ACC112 (cell line): ENCODE results near the gene OSBPL9.

Experiments
- H2AFZ ChIP-seq: fragments of 200-600 bp; sonication (generic); one replicate; pipeline ENCODE4 v1.6.0; 2017; ENCODE audit warnings: antibody characterized with exemption, low read length; ENCODE audit not compliant: unreplicated experiment
- H3K27ac ChIP-seq: fragments of 200-600 bp; sonication (generic); 2 replicates; pipeline ENCODE4 v1.5.1; 2014; ENCODE audit warnings: low read depth, mild to moderate bottlenecking, antibody characterized with exemption, low read length, moderate library complexity
- H3K27me3 ChIP-seq: fragments of 200-600 bp; sonication (generic); 2 replicates; pipeline ENCODE4 v1.6.1; 2014; ENCODE audit warnings: mild to moderate bottlenecking, antibody characterized with exemption, low read length, moderate library complexity, mixed read lengths; ENCODE audit not compliant: insufficient read depth
- H3K36me3 ChIP-seq: fragments of 200-600 bp; sonication (generic); 2 replicates; pipeline ENCODE4 v1.6.1; 2016; ENCODE audit warnings: mild to moderate bottlenecking, antibody characterized with exemption, low read length, moderate library complexity, mixed read lengths; ENCODE audit not compliant: insufficient read depth
- H3K4me1 ChIP-seq: fragments of 200-600 bp; sonication (generic); one replicate; pipeline ENCODE4 v1.6.1; 2016; ENCODE audit warnings: low read length, mixed read lengths; ENCODE audit not compliant: insufficient read depth, unreplicated experiment, control insufficient read depth
- H3K4me3 ChIP-seq: fragments of 200-600 bp; sonication (generic); 2 replicates; pipeline ENCODE4 v1.5.1; 2014; ENCODE audit warnings: mild to moderate bottlenecking, low read depth, low read length
- H3K79me2 ChIP-seq: fragments of 200-600 bp; sonication (generic); one replicate; pipeline ENCODE4 v1.6.0; 2016; ENCODE audit warnings: low read length; ENCODE audit not compliant: control insufficient read depth, unreplicated experiment, insufficient read depth

The OSBPL9 gene

GRCh38 chr1:51664421-51665240 is 47.7 kb downstream of the OSBPL9 start:
- H3K27ac ChIP-seq, result no peak overlapping the region
- H3K36me3 ChIP-seq, result no peaks in the 10 kb centered on the region
- H3K79me2 ChIP-seq, result peaks cover 16% of the 10 kb centered on the region
- peaks cover 24% of the 10 kb centered on the region for H3K4me1 ChIP-seq
- H3K4me3 ChIP-seq, result no peak overlapping the region
- H2AFZ ChIP-seq, result no peak overlapping the region
- no peaks in the 10 kb centered on the region for H3K27me3 ChIP-seq

GRCh38 chr1:51666478-51666877 is 49.6 kb downstream of the OSBPL9 start:
- Histone ChIP-seq H3K4me1 (peaks cover 21% of the 10 kb centered on the region), H3K27me3 (no peaks in the 10 kb centered on the region), H3K27ac (peak overlapping the region; percentile 41; the same call in 1 of the 2 replicates), H3K79me2 (peaks cover 20% of the 10 kb centered on the region), H3K4me3 (no peak overlapping the region), H2AFZ (no peak overlapping the region), H3K36me3 (no peaks in the 10 kb centered on the region)

- Histone ChIP-seq H3K27me3 (no peaks in the 10 kb centered on the region), H2AFZ (no peak overlapping the region), H3K79me2 (peaks cover 15% of the 10 kb centered on the region), H3K36me3 (no peaks in the 10 kb centered on the region), H3K27ac (no peak overlapping the region), H3K4me3 (no peak overlapping the region), H3K4me1 (peaks cover 23% of the 10 kb centered on the region)
Measured at GRCh38 chr1:51667561-51667960, 50.7 kb downstream of the OSBPL9 start.

- Histone ChIP-seq H3K27me3 (no peaks in the 10 kb centered on the region), H3K79me2 (peaks cover 15% of the 10 kb centered on the region), H3K36me3 (no peaks in the 10 kb centered on the region), H2AFZ (no peak overlapping the region), H3K4me1 (peaks cover 24% of the 10 kb centered on the region), H3K4me3 (no peak overlapping the region), H3K27ac (no peak overlapping the region)
Measured at GRCh38 chr1:51669272-51669671, 52.4 kb downstream of the OSBPL9 start.

GRCh38 chr1:51669816-51670215 is 52.9 kb downstream of the OSBPL9 start:
- no peak overlapping the region for H2AFZ ChIP-seq
- no peak overlapping the region for H3K4me3 ChIP-seq
- H3K27ac ChIP-seq, result no peak overlapping the region
- peaks cover 24% of the 10 kb centered on the region for H3K4me1 ChIP-seq
- peaks cover 15% of the 10 kb centered on the region for H3K79me2 ChIP-seq
- H3K36me3 ChIP-seq, result no peaks in the 10 kb centered on the region
- H3K27me3 ChIP-seq, result no peaks in the 10 kb centered on the region

- no peak overlapping the region for H2AFZ ChIP-seq
- no peak overlapping the region for H3K4me3 ChIP-seq
- H3K4me1 ChIP-seq, result peaks cover 27% of the 10 kb centered on the region
- peak overlapping the region; percentile 65 for H3K27ac ChIP-seq
- no peaks in the 10 kb centered on the region for H3K36me3 ChIP-seq
- H3K27me3 ChIP-seq, result no peaks in the 10 kb centered on the region
- H3K79me2 ChIP-seq, result peaks cover 15% of the 10 kb centered on the region
Measured at GRCh38 chr1:51671527-51672325, 54.8 kb downstream of the OSBPL9 start.

GRCh38 chr1:51673279-51673678 is 56.4 kb downstream of the OSBPL9 start:
- Histone ChIP-seq H3K27me3 (no peaks in the 10 kb centered on the region), H3K27ac (no peak overlapping the region), H3K4me1 (peaks cover 27% of the 10 kb centered on the region), H3K36me3 (no peaks in the 10 kb centered on the region), H3K4me3 (no peak overlapping the region), H3K79me2 (peaks cover 4% of the 10 kb centered on the region), H2AFZ (no peak overlapping the region)

- Histone ChIP-seq H3K27me3 (no peaks in the 10 kb centered on the region), H3K79me2 (peaks cover 4% of the 10 kb centered on the region), H2AFZ (no peak overlapping the region), H3K27ac (no peak overlapping the region), H3K36me3 (no peaks in the 10 kb centered on the region), H3K4me1 (peaks cover 30% of the 10 kb centered on the region), H3K4me3 (no peak overlapping the region)
Measured at GRCh38 chr1:51675177-51675780, 58.4 kb downstream of the OSBPL9 start.

- Histone ChIP-seq H3K36me3 (no peaks in the 10 kb centered on the region), H2AFZ (no peak overlapping the region), H3K4me1 (peaks cover 6% of the 10 kb centered on the region), H3K27me3 (no peaks in the 10 kb centered on the region), H3K27ac (no peak overlapping the region), H3K79me2 (no peaks in the 10 kb centered on the region), H3K4me3 (no peak overlapping the region)
Measured at GRCh38 chr1:51679435-51679834, 62.5 kb downstream of the OSBPL9 start.

- Histone ChIP-seq H3K4me3 (no peak overlapping the region), H3K27me3 (no peaks in the 10 kb centered on the region), H2AFZ (no peak overlapping the region), H3K36me3 (no peaks in the 10 kb centered on the region), H3K27ac (no peak overlapping the region), H3K79me2 (peaks cover 15% of the 10 kb centered on the region), H3K4me1 (peaks cover 18% of the 10 kb centered on the region)
Measured at GRCh38 chr1:51684776-51685175, 67.9 kb downstream of the OSBPL9 start.
